HepG2 (cell line): ENCODE measurements around the gene MSMO1. TPM values are rescaled to one million over a fixed set of nuclear protein-coding genes. Genes with fewer than 3 reads are reported as not detected.

Experiments used
- AHR ChIP-seq: IDR thresholded peaks from 2 replicates; pipeline ENCODE4 v1.6.1; 2018; ENCODE audit warnings: missing genetic modification reagents, missing compliant biosample characterization
- EP300 ChIP-seq, 3 experiments: sonication (generic) in 1 of 3; formaldehyde crosslinking in 1 of 3; IDR thresholded peaks; 2 replicates each; pipeline versions ENCODE4 v1.5.1 to v1.6.1; 2011 to 2020; ENCODE audit warnings: low read depth in 2 of 3, low read length in 2 of 3, borderline replicate concordance in 1 of 3, improper control_type of control experiment in 1 of 3, mild to moderate bottlenecking in 1 of 3, missing genetic modification reagents in 1 of 3, moderate library complexity in 1 of 3
- HDAC2 ChIP-seq: sonication (generic); formaldehyde crosslinking; IDR thresholded peaks from 2 replicates; pipeline ENCODE4 v1.4.0; 2020; ENCODE audit warnings: missing genetic modification reagents
- HHEX ChIP-seq: IDR thresholded peaks from 2 replicates; pipeline ENCODE4 v1.6.1; 2016; ENCODE audit warnings: control low read depth
- MTF2 ChIP-seq: sonication (generic); formaldehyde crosslinking; IDR thresholded peaks from 2 replicates; pipeline ENCODE4 v1.5.0; 2020; ENCODE audit warnings: missing genetic modification reagents, borderline replicate concordance
- NR2F6 ChIP-seq, 2 experiments: IDR thresholded peaks; 2 replicates each; pipeline ENCODE4 v1.6.1; 2016; ENCODE audit warnings: antibody characterized with exemption in 1 of 2, mild to moderate bottlenecking in 1 of 2
- REL ChIP-seq: sonication (generic); formaldehyde crosslinking; conservative IDR thresholded peaks from 2 replicates; pipeline ENCODE4 v1.8.0; 2022; ENCODE audit warnings: mild to moderate bottlenecking, missing genetic modification reagents, moderate library complexity
- SATB2 ChIP-seq: sonication (generic); formaldehyde crosslinking; IDR thresholded peaks from 2 replicates; pipeline ENCODE4 v1.5.0; 2020; ENCODE audit warnings: missing genetic modification reagents
- ZEB1 ChIP-seq: IDR thresholded peaks from 2 replicates; pipeline ENCODE4 v1.6.1; 2012; ENCODE audit warnings: mild to moderate bottlenecking, low read depth, inconsistent platforms; ENCODE audit not compliant: insufficient replicate concordance
- ZMYM2 ChIP-seq: sonication (generic); formaldehyde crosslinking; IDR thresholded peaks from 2 replicates; pipeline ENCODE4 v1.8.0; 2022; ENCODE audit warnings: mild to moderate bottlenecking, missing genetic modification reagents
- ZNF20 ChIP-seq: sonication (generic); formaldehyde crosslinking; IDR thresholded peaks from 2 replicates; pipeline ENCODE4 v1.4.0; 2020; ENCODE audit warnings: mild to moderate bottlenecking, moderate library complexity, missing genetic modification reagents
- ZNF501 ChIP-seq: sonication (generic); formaldehyde crosslinking; IDR thresholded peaks from 2 replicates; pipeline ENCODE4 v1.5.1; 2020; ENCODE audit warnings: mild to moderate bottlenecking, moderate library complexity, missing genetic modification reagents
- ZNF570 ChIP-seq: sonication (generic); formaldehyde crosslinking; IDR thresholded peaks from 2 replicates; pipeline ENCODE4 v1.4.0; 2020; ENCODE audit warnings: mild to moderate bottlenecking, missing genetic modification reagents, borderline replicate concordance
- ZNF605 ChIP-seq: sonication (generic); formaldehyde crosslinking; IDR thresholded peaks from 2 replicates; pipeline ENCODE4 v1.8.0; 2022; ENCODE audit warnings: mild to moderate bottlenecking, missing genetic modification reagents
- ZNF749 ChIP-seq: sonication (generic); formaldehyde crosslinking; IDR thresholded peaks from 2 replicates; pipeline ENCODE4 v1.8.0; 2022; ENCODE audit warnings: mild to moderate bottlenecking, missing genetic modification reagents, moderate library complexity, borderline replicate concordance
- ZNF816 ChIP-seq: sonication (generic); formaldehyde crosslinking; IDR thresholded peaks from 2 replicates; pipeline ENCODE4 v1.8.0; 2022; ENCODE audit warnings: missing genetic modification reagents, mild to moderate bottlenecking, borderline replicate concordance
- polyA plus RNA-seq, 8 experiments: library from polyadenylated mRNA; depleted of rRNA in 3 of 8; stranded (reverse) in 7 of 8; unstranded in 1 of 8; fragments of >200 nt; fragmentation: Illumina TruSeq in 4 of 8; extraction: Trizol in 4 of 8; gene quantifications; 2 replicates each; pipeline versions ENCODE4 v1.2.1 to v1.2.3, GENCODE V29; 2011 to 2016; ENCODE audit warnings: low read depth in 4 of 8, missing spikeins in 1 of 8, mixed read lengths in 1 of 8; ENCODE audit not compliant: insufficient read depth in 1 of 8
- total RNA-seq, 5 experiments: library from RNA; depleted of rRNA; stranded (reverse); fragments of >200 nt; fragmentation: Illumina TruSeq; extraction: Trizol; gene quantifications; 2 replicates each; pipeline ENCODE4 v1.2.3, GENCODE V29; 2016; ENCODE audit warnings: low read depth in 1 of 5
- TF ChIP-seq, protein P1 (sequence below): sonication (generic); formaldehyde crosslinking; IDR thresholded peaks from 2 replicates; pipeline ENCODE4 v1.8.0; 2022; ENCODE audit warnings: mild to moderate bottlenecking, missing genetic modification reagents, borderline replicate concordance
- TF ChIP-seq, protein P2 (sequence below): sonication (generic); formaldehyde crosslinking; IDR thresholded peaks from 2 replicates; pipeline ENCODE4 v1.4.0; 2020; ENCODE audit warnings: mild to moderate bottlenecking, missing genetic modification reagents
- TF ChIP-seq, protein P3 (sequence below), 2 experiments: IDR thresholded peaks; 2 replicates each; pipeline ENCODE4 v1.6.1; 2011 to 2012; ENCODE audit warnings: low read length in 2 of 2, borderline replicate concordance in 1 of 2, low read depth in 1 of 2, mild to moderate bottlenecking in 1 of 2, moderate library complexity in 1 of 2
- TF ChIP-seq, protein P4 (sequence below): sonication (generic); formaldehyde crosslinking; IDR thresholded peaks from 2 replicates; pipeline ENCODE4 v1.5.0; 2020; ENCODE audit warnings: missing genetic modification reagents, mild to moderate bottlenecking, borderline replicate concordance
- TF ChIP-seq, protein P5 (sequence below): sonication (generic); formaldehyde crosslinking; conservative IDR thresholded peaks from 2 replicates; pipeline ENCODE4 v1.4.0; 2020; ENCODE audit warnings: missing genetic modification reagents

Gene MSMO1
- total and polyA plus RNA-seq, 2 of the 13 experiments (the other 11 are each of a cell fraction or from before 2014, with no cell fraction given), result 98.1 to 216 TPM

DNA sequence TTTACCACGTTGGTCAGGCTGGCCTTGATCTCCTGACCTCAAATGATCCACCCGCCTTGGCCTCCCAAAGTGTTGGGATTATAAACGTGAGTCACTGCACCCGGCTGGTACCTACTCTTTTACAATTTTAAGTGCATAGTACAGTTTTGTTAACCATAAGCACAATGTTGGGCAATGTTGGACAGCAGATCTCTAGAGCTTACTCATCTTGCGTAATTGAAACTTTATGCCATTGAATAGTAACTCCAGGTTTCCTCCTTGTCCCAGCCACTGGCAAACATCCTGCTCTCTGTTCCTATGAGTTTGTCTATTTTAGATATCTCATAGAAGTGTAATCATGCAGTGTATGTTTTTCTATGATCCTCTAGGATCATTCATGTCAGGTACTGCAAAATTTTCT lies 42.1 kb downstream of the MSMO1 start (continued):
- TF ChIP-seq, protein P1, sequence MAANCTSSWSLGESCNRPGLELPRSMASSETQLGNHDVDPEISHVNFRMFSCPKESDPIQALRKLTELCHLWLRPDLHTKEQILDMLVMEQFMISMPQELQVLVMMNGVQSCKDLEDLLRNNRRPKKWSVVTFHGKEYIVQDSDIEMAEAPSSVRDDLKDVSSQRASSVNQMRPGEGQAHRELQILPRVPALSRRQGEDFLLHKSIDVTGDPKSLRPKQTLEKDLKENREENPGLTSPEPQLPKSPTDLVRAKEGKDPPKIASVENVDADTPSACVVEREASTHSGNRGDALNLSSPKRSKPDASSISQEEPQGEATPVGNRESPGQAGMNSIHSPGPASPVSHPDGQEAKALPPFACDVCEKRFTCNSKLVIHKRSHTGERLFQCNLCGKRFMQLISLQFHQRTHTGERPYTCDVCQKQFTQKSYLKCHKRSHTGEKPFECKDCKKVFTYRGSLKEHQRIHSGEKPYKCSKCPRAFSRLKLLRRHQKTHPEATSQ (CRISPR knock-in tag), result peak; percentile 80; the same call in 1 of the 2 replicates
- TF ChIP-seq AHR (CRISPR knock-in tag), result no peak
- TF ChIP-seq ZMYM2 (CRISPR knock-in tag), result peak; percentile 92
- TF ChIP-seq, protein P2, sequence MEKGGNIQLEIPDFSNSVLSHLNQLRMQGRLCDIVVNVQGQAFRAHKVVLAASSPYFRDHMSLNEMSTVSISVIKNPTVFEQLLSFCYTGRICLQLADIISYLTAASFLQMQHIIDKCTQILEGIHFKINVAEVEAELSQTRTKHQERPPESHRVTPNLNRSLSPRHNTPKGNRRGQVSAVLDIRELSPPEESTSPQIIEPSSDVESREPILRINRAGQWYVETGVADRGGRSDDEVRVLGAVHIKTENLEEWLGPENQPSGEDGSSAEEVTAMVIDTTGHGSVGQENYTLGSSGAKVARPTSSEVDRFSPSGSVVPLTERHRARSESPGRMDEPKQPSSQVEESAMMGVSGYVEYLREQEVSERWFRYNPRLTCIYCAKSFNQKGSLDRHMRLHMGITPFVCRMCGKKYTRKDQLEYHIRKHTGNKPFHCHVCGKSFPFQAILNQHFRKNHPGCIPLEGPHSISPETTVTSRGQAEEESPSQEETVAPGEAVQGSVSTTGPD (CRISPR knock-in tag), result peak; percentile 72; the same call in 1 of the 2 replicates
- no peak for TF ChIP-seq ZNF749 (CRISPR knock-in tag)
- TF ChIP-seq, protein P3, sequence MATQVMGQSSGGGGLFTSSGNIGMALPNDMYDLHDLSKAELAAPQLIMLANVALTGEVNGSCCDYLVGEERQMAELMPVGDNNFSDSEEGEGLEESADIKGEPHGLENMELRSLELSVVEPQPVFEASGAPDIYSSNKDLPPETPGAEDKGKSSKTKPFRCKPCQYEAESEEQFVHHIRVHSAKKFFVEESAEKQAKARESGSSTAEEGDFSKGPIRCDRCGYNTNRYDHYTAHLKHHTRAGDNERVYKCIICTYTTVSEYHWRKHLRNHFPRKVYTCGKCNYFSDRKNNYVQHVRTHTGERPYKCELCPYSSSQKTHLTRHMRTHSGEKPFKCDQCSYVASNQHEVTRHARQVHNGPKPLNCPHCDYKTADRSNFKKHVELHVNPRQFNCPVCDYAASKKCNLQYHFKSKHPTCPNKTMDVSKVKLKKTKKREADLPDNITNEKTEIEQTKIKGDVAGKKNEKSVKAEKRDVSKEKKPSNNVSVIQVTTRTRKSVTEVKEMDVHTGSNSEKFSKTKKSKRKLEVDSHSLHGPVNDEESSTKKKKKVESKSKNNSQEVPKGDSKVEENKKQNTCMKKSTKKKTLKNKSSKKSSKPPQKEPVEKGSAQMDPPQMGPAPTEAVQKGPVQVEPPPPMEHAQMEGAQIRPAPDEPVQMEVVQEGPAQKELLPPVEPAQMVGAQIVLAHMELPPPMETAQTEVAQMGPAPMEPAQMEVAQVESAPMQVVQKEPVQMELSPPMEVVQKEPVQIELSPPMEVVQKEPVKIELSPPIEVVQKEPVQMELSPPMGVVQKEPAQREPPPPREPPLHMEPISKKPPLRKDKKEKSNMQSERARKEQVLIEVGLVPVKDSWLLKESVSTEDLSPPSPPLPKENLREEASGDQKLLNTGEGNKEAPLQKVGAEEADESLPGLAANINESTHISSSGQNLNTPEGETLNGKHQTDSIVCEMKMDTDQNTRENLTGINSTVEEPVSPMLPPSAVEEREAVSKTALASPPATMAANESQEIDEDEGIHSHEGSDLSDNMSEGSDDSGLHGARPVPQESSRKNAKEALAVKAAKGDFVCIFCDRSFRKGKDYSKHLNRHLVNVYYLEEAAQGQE (IDR thresholded peaks at IDR 0.05; ENCODE audit: borderline replicate concordance in 1 of 2, low read depth in 1 of 2, low read length in 2 of 2), result peak in 1 of 2 experiments; percentile 81; a peak in 2 of 4 replicates
- TF ChIP-seq ZNF816 (CRISPR knock-in tag), result peak; percentile 77
- peak; percentile 92 for TF ChIP-seq NR2F6 (IDR thresholded peaks at IDR 0.05)
- TF ChIP-seq NR2F6 (CRISPR knock-in tag; IDR thresholded peaks at IDR 0.05), result peak; percentile 96
- TF ChIP-seq, protein P4, sequence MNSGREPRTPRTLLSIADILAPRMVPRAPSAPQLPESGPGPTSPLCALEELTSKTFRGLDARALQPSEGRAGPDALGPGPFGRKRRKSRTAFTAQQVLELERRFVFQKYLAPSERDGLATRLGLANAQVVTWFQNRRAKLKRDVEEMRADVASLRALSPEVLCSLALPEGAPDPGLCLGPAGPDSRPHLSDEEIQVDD (CRISPR knock-in tag), result no peak
- TF ChIP-seq ZNF501, result no peak
- TF ChIP-seq, protein P5, sequence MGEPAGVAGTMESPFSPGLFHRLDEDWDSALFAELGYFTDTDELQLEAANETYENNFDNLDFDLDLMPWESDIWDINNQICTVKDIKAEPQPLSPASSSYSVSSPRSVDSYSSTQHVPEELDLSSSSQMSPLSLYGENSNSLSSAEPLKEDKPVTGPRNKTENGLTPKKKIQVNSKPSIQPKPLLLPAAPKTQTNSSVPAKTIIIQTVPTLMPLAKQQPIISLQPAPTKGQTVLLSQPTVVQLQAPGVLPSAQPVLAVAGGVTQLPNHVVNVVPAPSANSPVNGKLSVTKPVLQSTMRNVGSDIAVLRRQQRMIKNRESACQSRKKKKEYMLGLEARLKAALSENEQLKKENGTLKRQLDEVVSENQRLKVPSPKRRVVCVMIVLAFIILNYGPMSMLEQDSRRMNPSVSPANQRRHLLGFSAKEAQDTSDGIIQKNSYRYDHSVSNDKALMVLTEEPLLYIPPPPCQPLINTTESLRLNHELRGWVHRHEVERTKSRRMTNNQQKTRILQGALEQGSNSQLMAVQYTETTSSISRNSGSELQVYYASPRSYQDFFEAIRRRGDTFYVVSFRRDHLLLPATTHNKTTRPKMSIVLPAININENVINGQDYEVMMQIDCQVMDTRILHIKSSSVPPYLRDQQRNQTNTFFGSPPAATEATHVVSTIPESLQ (CRISPR knock-in tag), result no peak
- TF ChIP-seq SATB2, result no peak
- no peak for TF ChIP-seq REL
- peak; percentile 54 for TF ChIP-seq ZEB1
- TF ChIP-seq MTF2 (CRISPR knock-in tag), result no peak
- no peak for TF ChIP-seq ZNF605 (CRISPR knock-in tag)
- TF ChIP-seq ZNF570, result no peak
- TF ChIP-seq ZNF20 (CRISPR knock-in tag), result no peak
- peak; percentile 90 for TF ChIP-seq HDAC2 (CRISPR knock-in tag)
- TF ChIP-seq EP300 (IDR thresholded peaks at IDR 0.05; ENCODE audit: low read depth in 2 of 2, low read length in 2 of 2), result peak; percentile 89 to 93; a peak in 3 of 4 replicates
- peak; percentile 84 for TF ChIP-seq EP300 (CRISPR knock-in tag; IDR thresholded peaks at IDR 0.05; ENCODE audit: borderline replicate concordance)
- no peak for TF ChIP-seq HHEX (CRISPR knock-in tag)
